ENCODE data around the gene DCST2. TPM values are rescaled to one million over a fixed set of nuclear protein-coding genes. Genes with fewer than 3 reads are reported as not detected.
A peak's percentile ranks its signal among the peaks of the same experiment; 100 is the strongest.

DCST2 gene
- total and polyA plus RNA-seq, 2 of the 8 experiments (the other 6 are each of a cell fraction or from before 2014, with no cell fraction given): 0.43 to 2.1 TPM

GRCh38 chr1:155003766-155004351, 29.7 kb downstream of the DCST2 start (continued):
- no peak for TF ChIP-seq RAD21 (IDR thresholded peaks at IDR 0.05 in 1 of 2, conservative IDR thresholded peaks at IDR 0.05 in 1 of 2; ENCODE audit: low read depth in 2 of 2, low read length in 2 of 2)
- peak; percentile 79; the same call in 1 of the 2 replicates for TF ChIP-seq GABPA (IDR thresholded peaks at IDR 0.05; ENCODE audit: borderline replicate concordance, insufficient read depth, low read length)
- no peak for TF ChIP-seq TAF7 (optimal IDR thresholded peaks at IDR 0.05; ENCODE audit: borderline replicate concordance, low read depth, low read length)
- TF ChIP-seq NANOG (IDR thresholded peaks at IDR 0.05; ENCODE audit: insufficient read depth, low read depth, low read length, poor library complexity, severe bottlenecking): no peak
- no peak; the same call in 1 of the 2 replicates for TF ChIP-seq EGR1 (IDR thresholded peaks at IDR 0.05; ENCODE audit: borderline replicate concordance, low read depth, low read length)
- TF ChIP-seq JUND (IDR thresholded peaks at IDR 0.05; ENCODE audit: low read length): peak; percentile 76
- 0 out of 2 replicates have a peak, but pooled peaks have one; percentile 17 for TF ChIP-seq E2F6 (IDR thresholded peaks at IDR 0.05)
- TF ChIP-seq SIN3A (conservative IDR thresholded peaks at IDR 0.05 in 1 of 2, IDR thresholded peaks at IDR 0.05 in 1 of 2; ENCODE audit: low read depth in 1 of 2, low read length in 2 of 2): no peak; a peak in 1 of 4 replicates

Data from H1 (cell line).